Neural cell (in vitro differentiated cells): ENCODE data around the gene KRTAP10-1. TPM values are rescaled to one million over a fixed set of nuclear protein-coding genes. Genes with fewer than 3 reads are reported as not detected.

Source experiments
- H2AFZ ChIP-seq: fragments of 200-600, 300-800 bp; sonication (generic), shearing (Covaris generic); 2 replicates; pipeline ENCODE4 v1.6.0; 2014; ENCODE audit warnings: low read depth, mild to moderate bottlenecking, antibody characterized with exemption, low read length, moderate library complexity
- H3F3A ChIP-seq: fragments of 200-600 bp; shearing (Covaris generic); 2 replicates; pipeline ENCODE4 v1.6.1; 2016; ENCODE audit warnings: mild to moderate bottlenecking, moderate library complexity, mixed read lengths, antibody characterized with exemption, low read length; ENCODE audit not compliant: insufficient read depth, poor library complexity, severe bottlenecking
- H3K27ac ChIP-seq: fragments of 200-600, 300-800 bp; sonication (generic), shearing (Covaris generic); 2 replicates; pipeline ENCODE4 v1.5.1; 2014; ENCODE audit warnings: mild to moderate bottlenecking, low read length, moderate library complexity
- H3K27me3 ChIP-seq: fragments of 300-800, 200-600 bp; sonication (generic), shearing (Covaris generic); 2 replicates; pipeline ENCODE4 v1.6.0; 2014; ENCODE audit warnings: mild to moderate bottlenecking, low read depth, low read length, moderate library complexity; ENCODE audit not compliant: insufficient read depth
- H3K36me3 ChIP-seq: fragments of 300-800, 200-600 bp; sonication (generic), shearing (Covaris generic); 2 replicates; pipeline ENCODE4 v1.5.1; 2014; ENCODE audit warnings: mild to moderate bottlenecking, antibody characterized with exemption, low read length, moderate library complexity; ENCODE audit not compliant: insufficient read depth
- H3K4me2 ChIP-seq: fragments of 300-800, 200-600 bp; sonication (generic), shearing (Covaris generic); 2 replicates; pipeline ENCODE4 v1.6.0; 2014; ENCODE audit warnings: mild to moderate bottlenecking, low read length
- H3K4me3 ChIP-seq: fragments of 300-800, 200-600 bp; sonication (generic), shearing (Covaris generic); 2 replicates; pipeline ENCODE4 v1.5.1; 2014; ENCODE audit warnings: mild to moderate bottlenecking, low read length, moderate library complexity
- H3K79me2 ChIP-seq: fragments of 200-600 bp; shearing (Covaris generic); replicated peaks from 2 replicates; pipeline ENCODE4 v1.6.0; 2014; ENCODE audit warnings: mild to moderate bottlenecking, low read length, moderate library complexity; ENCODE audit not compliant: insufficient read depth
- H3K9ac ChIP-seq: fragments of 300-800, 200-600 bp; sonication (generic), shearing (Covaris generic); 2 replicates; pipeline ENCODE4 v1.6.1; 2016; ENCODE audit warnings: mild to moderate bottlenecking, low read length, mixed read lengths
- H3K9me2 ChIP-seq: fragments of 200-600 bp; shearing (Covaris generic); 2 replicates; pipeline ENCODE4 v1.6.1; 2016; ENCODE audit warnings: mild to moderate bottlenecking, low read length, mixed read lengths; ENCODE audit not compliant: insufficient read depth
- H3K9me3 ChIP-seq: fragments of 200-600, 300-800 bp; sonication (generic), shearing (Covaris generic); 2 replicates; pipeline ENCODE4 v1.6.1; 2016; ENCODE audit warnings: mild to moderate bottlenecking, mixed run types, low read length, moderate library complexity, mixed read lengths
- H4K20me1 ChIP-seq: fragments of 200-600 bp; shearing (Covaris generic); 2 replicates; pipeline ENCODE4 v1.6.1; 2016; ENCODE audit warnings: mild to moderate bottlenecking, mixed run types; ENCODE audit not compliant: insufficient read depth
- EP300 ChIP-seq: fragments of 450-650 bp; conservative IDR thresholded peaks from 2 replicates; pipeline ENCODE4 v1.6.1; 2014; ENCODE audit warnings: antibody characterized with exemption, mild to moderate bottlenecking, moderate library complexity; ENCODE audit not compliant: poor library complexity, severe bottlenecking
- EZH2 ChIP-seq: fragments of 200-600, 300-800 bp; shearing (Covaris generic), sonication (generic); IDR thresholded peaks from 2 replicates; pipeline ENCODE4 v1.6.1; 2014; ENCODE audit warnings: antibody characterized with exemption, low read length, borderline replicate concordance, mild to moderate bottlenecking; ENCODE audit not compliant: insufficient read depth, poor library complexity, severe bottlenecking
- MXI1 ChIP-seq: fragments of 450-650 bp; conservative IDR thresholded peaks from 2 replicates; pipeline ENCODE4 v1.6.1; 2014; ENCODE audit warnings: antibody characterized with exemption, mild to moderate bottlenecking; ENCODE audit not compliant: poor library complexity, severe bottlenecking
- POLR2AphosphoS5 ChIP-seq: IDR thresholded peaks from 2 replicates; pipeline ENCODE4 v1.6.1; 2012
- RAD21 ChIP-seq: fragments of 450-650 bp; conservative IDR thresholded peaks from 2 replicates; pipeline ENCODE4 v1.6.1; 2014; ENCODE audit warnings: antibody characterized with exemption, mild to moderate bottlenecking, moderate library complexity
- SMC3 ChIP-seq: fragments of 450-650 bp; conservative IDR thresholded peaks from 2 replicates; pipeline ENCODE4 v1.6.1; 2014; ENCODE audit warnings: antibody characterized with exemption, mild to moderate bottlenecking, moderate library complexity; ENCODE audit not compliant: poor library complexity
- TAF1 ChIP-seq: IDR thresholded peaks from 2 replicates; pipeline ENCODE4 v1.6.1; 2012; ENCODE audit warnings: low read depth
- polyA plus RNA-seq: library from polyadenylated mRNA; depleted of rRNA; stranded (reverse); fragments of >200 nt; gene quantifications from 2 replicates; pipeline ENCODE4 v1.2.3, GENCODE V29; 2014
- TF ChIP-seq, protein P1 (sequence below): fragments of 450-650 bp; IDR thresholded peaks from 2 replicates; pipeline ENCODE4 v1.5.1; 2014; ENCODE audit warnings: antibody characterized with exemption, mild to moderate bottlenecking, moderate library complexity; ENCODE audit not compliant: poor library complexity, severe bottlenecking
- TF ChIP-seq, protein P2 (sequence below): IDR thresholded peaks from 2 replicates; pipeline ENCODE4 v1.6.1; 2012; ENCODE audit warnings: borderline replicate concordance

KRTAP10-1 gene
- polyA plus RNA-seq, 1 donor from 2014 or later = not detected

DNA sequence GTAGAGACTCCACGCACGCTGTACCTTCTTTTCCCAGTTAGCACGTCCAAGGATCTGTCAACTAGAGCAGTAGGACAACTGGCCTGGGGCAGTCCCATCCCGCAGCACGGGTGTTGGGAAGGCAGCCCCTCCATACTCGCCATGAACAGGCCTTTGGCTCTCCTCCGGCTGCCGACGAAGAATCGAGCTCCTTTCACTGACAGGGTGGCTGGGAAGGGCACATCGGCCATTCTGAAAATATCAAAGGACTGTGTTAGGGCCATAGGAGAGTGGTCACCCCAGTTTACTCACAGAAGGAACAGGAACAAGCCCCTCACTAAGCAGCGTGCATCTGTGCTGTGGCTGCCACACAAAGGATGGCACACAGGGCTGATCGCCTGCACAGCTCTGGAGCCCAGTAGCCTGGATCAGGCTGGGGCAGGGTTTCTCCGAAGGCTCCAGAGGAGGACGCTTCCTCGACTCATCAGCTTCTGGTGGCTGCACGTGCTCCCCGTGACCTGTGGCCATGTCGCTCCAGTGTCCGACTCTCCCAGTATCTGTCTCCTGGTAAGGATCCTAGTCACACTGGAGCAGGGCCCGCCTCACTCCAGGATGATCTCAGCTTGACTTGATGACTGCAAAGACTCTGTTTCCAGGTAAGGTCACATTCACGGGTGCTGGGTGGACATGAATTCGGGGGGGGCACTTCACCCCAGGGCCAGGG lies 8.9 kb downstream of the KRTAP10-1 start:
- Histone ChIP-seq H3K27ac (no peak overlapping the region), H3F3A (no peaks in the 10 kb centered on the region), H3K4me3 (no peak overlapping the region), H3K27me3 (no peaks in the 10 kb centered on the region), H3K36me3 (no peaks in the 10 kb centered on the region), H3K9me3 (no peaks in the 10 kb centered on the region), H4K20me1 (no peaks in the 10 kb centered on the region), H3K4me2 (no peak overlapping the region), H3K9ac (no peak overlapping the region), H3K9me2 (no peaks in the 10 kb centered on the region), H2AFZ (no peak overlapping the region), H3K79me2 (no peaks in the 10 kb centered on the region)
- TF ChIP-seq, protein P1, sequence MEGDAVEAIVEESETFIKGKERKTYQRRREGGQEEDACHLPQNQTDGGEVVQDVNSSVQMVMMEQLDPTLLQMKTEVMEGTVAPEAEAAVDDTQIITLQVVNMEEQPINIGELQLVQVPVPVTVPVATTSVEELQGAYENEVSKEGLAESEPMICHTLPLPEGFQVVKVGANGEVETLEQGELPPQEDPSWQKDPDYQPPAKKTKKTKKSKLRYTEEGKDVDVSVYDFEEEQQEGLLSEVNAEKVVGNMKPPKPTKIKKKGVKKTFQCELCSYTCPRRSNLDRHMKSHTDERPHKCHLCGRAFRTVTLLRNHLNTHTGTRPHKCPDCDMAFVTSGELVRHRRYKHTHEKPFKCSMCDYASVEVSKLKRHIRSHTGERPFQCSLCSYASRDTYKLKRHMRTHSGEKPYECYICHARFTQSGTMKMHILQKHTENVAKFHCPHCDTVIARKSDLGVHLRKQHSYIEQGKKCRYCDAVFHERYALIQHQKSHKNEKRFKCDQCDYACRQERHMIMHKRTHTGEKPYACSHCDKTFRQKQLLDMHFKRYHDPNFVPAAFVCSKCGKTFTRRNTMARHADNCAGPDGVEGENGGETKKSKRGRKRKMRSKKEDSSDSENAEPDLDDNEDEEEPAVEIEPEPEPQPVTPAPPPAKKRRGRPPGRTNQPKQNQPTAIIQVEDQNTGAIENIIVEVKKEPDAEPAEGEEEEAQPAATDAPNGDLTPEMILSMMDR = no peak
- no peak for TF ChIP-seq POLR2AphosphoS5
- TF ChIP-seq EZH2 = no peak
- no peak for TF ChIP-seq SMC3
- TF ChIP-seq MXI1 = no peak
- TF ChIP-seq TAF1 = no peak
- TF ChIP-seq RAD21 = no peak
- no peak for TF ChIP-seq EP300
- TF ChIP-seq, protein P2, sequence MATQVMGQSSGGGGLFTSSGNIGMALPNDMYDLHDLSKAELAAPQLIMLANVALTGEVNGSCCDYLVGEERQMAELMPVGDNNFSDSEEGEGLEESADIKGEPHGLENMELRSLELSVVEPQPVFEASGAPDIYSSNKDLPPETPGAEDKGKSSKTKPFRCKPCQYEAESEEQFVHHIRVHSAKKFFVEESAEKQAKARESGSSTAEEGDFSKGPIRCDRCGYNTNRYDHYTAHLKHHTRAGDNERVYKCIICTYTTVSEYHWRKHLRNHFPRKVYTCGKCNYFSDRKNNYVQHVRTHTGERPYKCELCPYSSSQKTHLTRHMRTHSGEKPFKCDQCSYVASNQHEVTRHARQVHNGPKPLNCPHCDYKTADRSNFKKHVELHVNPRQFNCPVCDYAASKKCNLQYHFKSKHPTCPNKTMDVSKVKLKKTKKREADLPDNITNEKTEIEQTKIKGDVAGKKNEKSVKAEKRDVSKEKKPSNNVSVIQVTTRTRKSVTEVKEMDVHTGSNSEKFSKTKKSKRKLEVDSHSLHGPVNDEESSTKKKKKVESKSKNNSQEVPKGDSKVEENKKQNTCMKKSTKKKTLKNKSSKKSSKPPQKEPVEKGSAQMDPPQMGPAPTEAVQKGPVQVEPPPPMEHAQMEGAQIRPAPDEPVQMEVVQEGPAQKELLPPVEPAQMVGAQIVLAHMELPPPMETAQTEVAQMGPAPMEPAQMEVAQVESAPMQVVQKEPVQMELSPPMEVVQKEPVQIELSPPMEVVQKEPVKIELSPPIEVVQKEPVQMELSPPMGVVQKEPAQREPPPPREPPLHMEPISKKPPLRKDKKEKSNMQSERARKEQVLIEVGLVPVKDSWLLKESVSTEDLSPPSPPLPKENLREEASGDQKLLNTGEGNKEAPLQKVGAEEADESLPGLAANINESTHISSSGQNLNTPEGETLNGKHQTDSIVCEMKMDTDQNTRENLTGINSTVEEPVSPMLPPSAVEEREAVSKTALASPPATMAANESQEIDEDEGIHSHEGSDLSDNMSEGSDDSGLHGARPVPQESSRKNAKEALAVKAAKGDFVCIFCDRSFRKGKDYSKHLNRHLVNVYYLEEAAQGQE = no peak

DNA sequence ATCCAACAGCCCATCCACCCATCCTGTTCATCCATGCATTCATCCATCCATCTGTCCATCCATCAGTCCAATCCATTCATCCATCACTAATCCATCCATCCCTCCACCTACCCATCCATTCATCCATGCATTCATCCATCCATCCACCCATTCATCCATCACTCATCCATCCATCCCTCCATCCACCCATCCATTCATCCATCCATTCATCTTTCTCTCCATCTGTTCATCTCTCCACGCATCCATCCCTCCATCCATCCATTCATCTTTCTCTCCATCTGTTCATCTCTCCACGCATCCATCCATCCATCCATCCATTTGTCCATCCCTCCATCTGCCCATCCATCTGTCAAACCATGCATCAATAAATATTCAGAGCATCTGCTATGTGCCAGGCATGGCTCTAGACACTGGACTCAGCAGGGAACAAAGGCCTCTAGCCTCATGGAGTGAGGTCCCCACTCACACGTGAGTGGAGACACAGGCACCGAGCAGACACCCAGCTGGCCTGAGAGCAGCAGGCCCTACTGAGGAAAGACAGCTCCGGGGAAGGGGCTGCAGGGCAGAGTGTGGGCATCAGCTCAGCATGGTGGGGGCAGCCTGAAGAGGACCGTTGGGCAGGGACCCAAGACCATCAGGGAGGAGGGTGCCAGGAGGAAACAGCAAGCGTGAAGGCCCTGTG lies 9.6 kb downstream of the KRTAP10-1 start:
- no peak overlapping the region for H2AFZ ChIP-seq
- H3K4me2 ChIP-seq = no peak overlapping the region
- H3K4me3 ChIP-seq = no peak overlapping the region
- TF ChIP-seq EZH2 (no peak), RAD21 (no peak)
- TF ChIP-seq, protein P2 = no peak
- no peaks in the 10 kb centered on the region for H4K20me1 ChIP-seq
- H3K27me3 ChIP-seq = no peaks in the 10 kb centered on the region
- H3K9ac ChIP-seq = no peak overlapping the region
- no peaks in the 10 kb centered on the region for H3K36me3 ChIP-seq
- no peaks in the 10 kb centered on the region for H3K79me2 ChIP-seq
- H3F3A ChIP-seq = no peaks in the 10 kb centered on the region
- no peaks in the 10 kb centered on the region for H3K9me3 ChIP-seq
- no peak overlapping the region for H3K27ac ChIP-seq
- no peaks in the 10 kb centered on the region for H3K9me2 ChIP-seq
